H1 (cell line): ENCODE measurements around the gene RAB11FIP3. TPM values are rescaled to one million over a fixed set of nuclear protein-coding genes. Genes with fewer than 3 reads are reported as not detected.

Experiments
- ASH2L ChIP-seq: fragments of 200-600, 300-600 bp; sonication (generic); IDR thresholded peaks from one replicate; pipeline ENCODE4 v1.7.1; 2017; ENCODE audit warnings: low read length
- CHD7 ChIP-seq: fragments of 300-600 bp; sonication (generic); IDR thresholded peaks from 2 replicates; pipeline ENCODE4 v1.7.1; 2012; ENCODE audit warnings: low read length, moderate library complexity, mild to moderate bottlenecking, inconsistent platforms; ENCODE audit not compliant: insufficient replicate concordance
- POLR2A ChIP-seq, 2 experiments: IDR thresholded peaks; 1 replicate in 1 of 2; 2 replicates in 1 of 2; pipeline ENCODE4 v1.6.1; 2011; ENCODE audit warnings: low read depth in 2 of 2, low read length in 2 of 2, mild to moderate bottlenecking in 2 of 2; ENCODE audit errors: control extremely low read depth in 1 of 2
- polyA plus RNA-seq, 7 experiments: library from polyadenylated mRNA; depleted of rRNA in 3 of 7; stranded (reverse) in 5 of 7; unstranded in 2 of 7; fragments of >200 nt in 5 of 7; fragments of 200-250 nt in 2 of 7; gene quantifications; 1 replicate in 5 of 7; 2 replicates in 1 of 7; 4 replicates in 1 of 7; pipeline versions ENCODE4 v1.2.1 to v1.2.3, GENCODE V29; 2011 to 2013; ENCODE audit warnings: missing spikeins in 2 of 7, mixed read lengths in 2 of 7
- total RNA-seq: library from RNA; stranded (reverse); fragmentation: NEBNext Ultra II Directional; extraction: Animal tissue kit (Norgen Biotek cat#: 25700); gene quantifications from 2 replicates; pipeline ENCODE4 v1.2.1, GENCODE V29; 2021

Gene RAB11FIP3
- total and polyA plus RNA-seq, 2 of the 8 experiments (the other 6 are each of a cell fraction or from before 2014, with no cell fraction given), result 9.3 to 35.2 TPM

DNA sequence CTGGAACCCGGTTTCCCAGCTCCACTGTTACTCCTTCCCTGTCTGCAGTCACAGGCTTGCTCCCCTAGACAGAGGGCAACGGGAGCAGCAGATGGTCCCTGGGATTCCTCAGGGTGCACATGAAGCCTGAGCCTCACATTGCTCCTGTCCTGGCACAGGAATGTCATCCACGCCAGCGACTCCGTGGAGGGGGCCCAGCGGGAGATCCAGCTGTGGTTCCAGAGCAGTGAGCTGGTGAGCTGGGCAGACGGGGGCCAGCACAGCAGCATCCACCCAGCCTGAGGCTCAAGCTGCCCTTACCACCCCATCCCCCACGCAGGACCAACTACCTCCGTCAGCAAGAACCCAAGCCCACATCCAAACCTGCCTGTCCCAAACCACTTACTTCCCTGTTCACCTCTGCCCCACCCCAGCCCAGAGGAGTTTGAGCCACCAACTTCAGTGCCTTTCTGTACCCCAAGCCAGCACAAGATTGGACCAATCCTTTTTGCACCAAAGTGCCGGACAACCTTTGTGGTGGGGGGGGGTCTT is 25.3 kb upstream of the RAB11FIP3 start (continued):
- TF ChIP-seq CHD7 (no peak), ASH2L (no peak), POLR2A (IDR thresholded peaks at IDR 0.05; ENCODE audit: control extremely low read depth in 1 of 2, low read depth in 2 of 2, low read length in 2 of 2) (0 out of 3 replicates have a peak, but pooled peaks of 1 of the 2 experiments have one; percentile 13)
